ENCODE data around the gene ZNF740. TPM values are rescaled to one million over a fixed set of nuclear protein-coding genes. Genes with fewer than 3 reads are reported as not detected.

The ZNF740 gene
- total and polyA plus RNA-seq, 2 of the 8 experiments (the other 6 are each of a cell fraction or from before 2014, with no cell fraction given): 8.2 to 40.0 TPM

DNA sequence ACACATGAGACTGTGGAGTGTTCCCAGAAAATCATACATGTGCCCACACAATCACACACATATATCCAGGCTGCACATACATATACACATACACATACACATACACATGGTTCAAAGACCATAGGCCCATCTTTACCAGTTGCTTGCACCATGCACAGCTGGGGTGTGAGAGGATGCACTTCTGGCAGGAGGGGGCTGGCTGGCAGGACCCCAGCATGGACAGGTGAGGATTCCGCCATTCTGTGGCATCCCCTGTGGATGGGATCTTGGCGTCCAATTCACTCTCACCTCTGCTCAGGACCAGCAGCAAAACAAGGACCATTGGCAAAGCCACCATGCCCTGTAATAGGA is 19.6 kb downstream of the ZNF740 start:
- FAIRE-seq (no peak), DNase-seq (ENCODE audit: low read depth in 1 of 2, low spot score in 2 of 2) (no peak)
- Histone ChIP-seq H4K91ac (replicated peaks; ENCODE audit: insufficient read length, low read length) (no peak overlapping the region), H3K23me2 (ENCODE audit: low read depth, low read length) (peaks cover 2% of the 10 kb centered on the region; the same call in 1 of the 2 replicates), H3K27me3 (replicated peaks in 1 of 4; ENCODE audit: control insufficient read depth in 3 of 4, extremely low read depth in 1 of 4, insufficient read depth in 3 of 4, low read length in 3 of 4) (peaks cover 2 to 29% (median 17%) of the 10 kb centered on the region in 4 experiments), H3K23ac (ENCODE audit: insufficient read length) (no peak overlapping the region), H3K36me3 (ENCODE audit: control insufficient read depth in 2 of 4, insufficient read depth in 4 of 4, low read length in 3 of 4) (no peaks in the 10 kb centered on the region), H2BK15ac (ENCODE audit: low read length) (no peak overlapping the region), H3K79me2 (ENCODE audit: control insufficient read depth in 1 of 2, insufficient read depth in 2 of 2, low read length in 2 of 2) (no peaks in the 10 kb centered on the region), H3K79me1 (ENCODE audit: low read depth, low read length) (no peaks in the 10 kb centered on the region), H2AFZ (ENCODE audit: low read length) (no peak overlapping the region), H3K4me1 (replicated peaks in 1 of 4; ENCODE audit: control insufficient read depth in 3 of 4, insufficient read depth in 4 of 4, low read length in 3 of 4) (no peaks in the 10 kb centered on the region; a peak in 1 of 7 replicates), H3K9me3 (ENCODE audit: insufficient read depth in 2 of 2, low read depth in 1 of 2, low read length in 1 of 2) (no peaks in the 10 kb centered on the region), H3K9ac (replicated peaks in 1 of 4; ENCODE audit: extremely low read depth in 1 of 4, low read depth in 3 of 4, low read length in 3 of 4) (no peak overlapping the region), H4K5ac (ENCODE audit: insufficient read length, low read depth, low read length) (no peak overlapping the region), H3K4me3 (ENCODE audit: extremely low read depth in 1 of 4, insufficient read depth in 2 of 4, low read depth in 3 of 4, low read length in 4 of 4) (no peak overlapping the region), H3K4me2 (ENCODE audit: insufficient read depth in 1 of 2, low read depth in 2 of 2, low read length in 2 of 2) (no peak overlapping the region), H3K4ac (replicated peaks; ENCODE audit: insufficient read length, low read depth, low read length) (no peak overlapping the region), H3K56ac (replicated peaks; ENCODE audit: insufficient read length, low read depth, low read length) (no peak overlapping the region), H4K20me1 (replicated peaks in 1 of 2; ENCODE audit: control insufficient read depth in 1 of 2, insufficient read depth in 2 of 2, low read length in 2 of 2) (no peaks in the 10 kb centered on the region), H2BK20ac (ENCODE audit: low read length) (no peak overlapping the region), H2BK5ac (ENCODE audit: low read depth, low read length) (no peak overlapping the region), H4K8ac (ENCODE audit: extremely low read depth, insufficient read depth, low read length) (no peak overlapping the region), H2BK12ac (ENCODE audit: low read depth, low read length) (no peak overlapping the region), H3K14ac (ENCODE audit: insufficient read length) (no peak overlapping the region), H2BK120ac (replicated peaks; ENCODE audit: low read depth, low read length) (no peak overlapping the region), H3K27ac (ENCODE audit: low read depth, low read length) (no peak overlapping the region), H3K18ac (ENCODE audit: extremely low read depth, low read length) (no peak overlapping the region), H2AK5ac (ENCODE audit: low read depth, low read length) (no peak overlapping the region)
- WGBS, 2 experiments (ENCODE audit: extremely low coverage in 1 of 2, insufficient coverage in 1 of 2, insufficient read length in 1 of 2, insufficient replicate concordance in 2 of 2, low coverage in 1 of 2, low lambda C conversion rate in 2 of 2, missing lambda C conversion rate in 1 of 2): 90% methylated on average over 2 of the region's 2 CpGs; no CpG with 5 or more reads in 1 of the 2 experiments
- TF ChIP-seq GTF2F1 (IDR thresholded peaks at IDR 0.05; ENCODE audit: borderline replicate concordance, low read depth, low read length): no peak
- no peak for TF ChIP-seq ZNF274 (IDR thresholded peaks at IDR 0.05; ENCODE audit: borderline replicate concordance, extremely low read depth, low read length)
- no peak for TF ChIP-seq POLR2A (IDR thresholded peaks at IDR 0.05; ENCODE audit: control extremely low read depth in 1 of 2, low read depth in 2 of 2, low read length in 2 of 2)
- TF ChIP-seq CBX8 (IDR thresholded peaks at IDR 0.05; ENCODE audit: borderline replicate concordance, low read depth, low read length): no peak
- TF ChIP-seq JUN (IDR thresholded peaks at IDR 0.05; ENCODE audit: low read depth, low read length): no peak
- CTCF ChIA-PET (ENCODE audit: partially characterized antibody): interaction anchor here (0.8 to 12.9 kb wide), 11 partner anchors 13 to 149 kb away, joined by 3 to 198 read pairs (median 4); partner anchors contain the start of genes AAAS, CSAD, ITGB7 and ZNF740
- POLR2A ChIA-PET (ENCODE audit: partially characterized antibody): interaction anchor here (1.2 to 1.8 kb wide), 5 partner anchors 12 to 69 kb away, joined by 3 to 5 read pairs (median 4); no protein-coding TSS in a partner anchor
